Loucy (cell line): ENCODE data around the gene FYN.

Experiments
- CTCF ChIP-seq: fragments of 200-600 bp; sonication (generic); conservative IDR thresholded peaks from 2 replicates; pipeline ENCODE4 v1.5.1; 2014; ENCODE audit warnings: mild to moderate bottlenecking, antibody characterized with exemption, low read length
- EZH2phosphoT487 ChIP-seq: fragments of 200-600 bp; IDR thresholded peaks from 2 replicates; pipeline ENCODE4 v1.6.1; 2018; ENCODE audit warnings: antibody characterized with exemption, mild to moderate bottlenecking, moderate library complexity, borderline replicate concordance

GRCh38 chr6:111642463-111643158 lies 230.6 kb downstream of the FYN start:
- TF ChIP-seq CTCF, result peak; percentile 85
- no peak for TF ChIP-seq EZH2phosphoT487
